ENCODE results near the gene ATRAID. TPM values are rescaled to one million over a fixed set of nuclear protein-coding genes. Genes with fewer than 3 reads are reported as not detected.

Gene ATRAID
- total RNA-seq, 1 experiment from 2014 or later: 97.2 TPM

DNA sequence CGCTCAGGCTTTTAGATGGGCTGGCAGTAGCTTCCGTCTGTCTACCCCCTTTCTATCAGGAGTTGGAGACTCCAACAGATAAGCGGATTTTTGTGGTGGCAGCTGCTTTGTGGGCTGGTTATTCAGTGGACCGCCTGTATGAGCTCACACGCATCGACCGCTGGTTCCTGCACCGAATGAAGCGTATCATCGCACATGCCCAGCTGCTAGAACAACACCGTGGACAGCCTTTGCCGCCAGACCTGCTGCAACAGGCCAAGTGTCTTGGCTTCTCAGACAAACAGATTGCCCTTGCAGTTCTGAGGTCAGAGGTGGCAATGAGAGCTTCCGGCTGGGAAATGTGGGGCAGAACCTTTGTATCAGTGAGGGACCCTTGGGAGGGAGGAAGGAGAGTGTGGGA is 20.1 kb downstream of the ATRAID start:
- POLR2A ChIA-PET: no interaction called here
- no peak for DNase-seq (ENCODE audit: low spot score)
- Mint-ChIP-seq H3K27ac (no peak overlapping the region), H3K36me3 (peaks cover 86% of the 10 kb centered on the region), H3K4me3 (no peak overlapping the region), H3K9me3 (no peaks in the 10 kb centered on the region), H3K4me1 (no peaks in the 10 kb centered on the region), H3K27me3 (ENCODE audit: low read depth) (no peaks in the 10 kb centered on the region)
- CTCF ChIA-PET: no interaction called here
- ATAC-seq: no peak
- TF ChIP-seq ZNF138 (CRISPR knock-in tag; conservative IDR thresholded peaks at IDR 0.05) (no peak), E2F4 (CRISPR knock-in tag; IDR thresholded peaks at IDR 0.05; ENCODE audit: borderline replicate concordance, low read depth) (no peak), TEAD4 (CRISPR knock-in tag; IDR thresholded peaks at IDR 0.05) (no peak), ZBTB21 (CRISPR knock-in tag; IDR thresholded peaks at IDR 0.05; ENCODE audit: borderline replicate concordance) (no peak), USF1 (CRISPR knock-in tag; IDR thresholded peaks at IDR 0.05) (no peak), NFE2L1 (CRISPR knock-in tag; IDR thresholded peaks at IDR 0.05) (no peak)
- TF ChIP-seq, protein P1, sequence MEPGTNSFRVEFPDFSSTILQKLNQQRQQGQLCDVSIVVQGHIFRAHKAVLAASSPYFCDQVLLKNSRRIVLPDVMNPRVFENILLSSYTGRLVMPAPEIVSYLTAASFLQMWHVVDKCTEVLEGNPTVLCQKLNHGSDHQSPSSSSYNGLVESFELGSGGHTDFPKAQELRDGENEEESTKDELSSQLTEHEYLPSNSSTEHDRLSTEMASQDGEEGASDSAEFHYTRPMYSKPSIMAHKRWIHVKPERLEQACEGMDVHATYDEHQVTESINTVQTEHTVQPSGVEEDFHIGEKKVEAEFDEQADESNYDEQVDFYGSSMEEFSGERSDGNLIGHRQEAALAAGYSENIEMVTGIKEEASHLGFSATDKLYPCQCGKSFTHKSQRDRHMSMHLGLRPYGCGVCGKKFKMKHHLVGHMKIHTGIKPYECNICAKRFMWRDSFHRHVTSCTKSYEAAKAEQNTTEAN (CRISPR knock-in tag; IDR thresholded peaks at IDR 0.05): no peak

- ATAC-seq (no peak), DNase-seq (ENCODE audit: low spot score) (no peak)
- Mint-ChIP-seq H3K4me1 (no peaks in the 10 kb centered on the region), H3K27ac (no peak overlapping the region), H3K27me3 (ENCODE audit: low read depth) (no peaks in the 10 kb centered on the region), H3K4me3 (no peak overlapping the region), H3K9me3 (no peaks in the 10 kb centered on the region), H3K36me3 (peaks cover 86% of the 10 kb centered on the region)
- CTCF ChIA-PET: no interaction called here
- POLR2A ChIA-PET: no interaction called here
- TF ChIP-seq, protein P2, sequence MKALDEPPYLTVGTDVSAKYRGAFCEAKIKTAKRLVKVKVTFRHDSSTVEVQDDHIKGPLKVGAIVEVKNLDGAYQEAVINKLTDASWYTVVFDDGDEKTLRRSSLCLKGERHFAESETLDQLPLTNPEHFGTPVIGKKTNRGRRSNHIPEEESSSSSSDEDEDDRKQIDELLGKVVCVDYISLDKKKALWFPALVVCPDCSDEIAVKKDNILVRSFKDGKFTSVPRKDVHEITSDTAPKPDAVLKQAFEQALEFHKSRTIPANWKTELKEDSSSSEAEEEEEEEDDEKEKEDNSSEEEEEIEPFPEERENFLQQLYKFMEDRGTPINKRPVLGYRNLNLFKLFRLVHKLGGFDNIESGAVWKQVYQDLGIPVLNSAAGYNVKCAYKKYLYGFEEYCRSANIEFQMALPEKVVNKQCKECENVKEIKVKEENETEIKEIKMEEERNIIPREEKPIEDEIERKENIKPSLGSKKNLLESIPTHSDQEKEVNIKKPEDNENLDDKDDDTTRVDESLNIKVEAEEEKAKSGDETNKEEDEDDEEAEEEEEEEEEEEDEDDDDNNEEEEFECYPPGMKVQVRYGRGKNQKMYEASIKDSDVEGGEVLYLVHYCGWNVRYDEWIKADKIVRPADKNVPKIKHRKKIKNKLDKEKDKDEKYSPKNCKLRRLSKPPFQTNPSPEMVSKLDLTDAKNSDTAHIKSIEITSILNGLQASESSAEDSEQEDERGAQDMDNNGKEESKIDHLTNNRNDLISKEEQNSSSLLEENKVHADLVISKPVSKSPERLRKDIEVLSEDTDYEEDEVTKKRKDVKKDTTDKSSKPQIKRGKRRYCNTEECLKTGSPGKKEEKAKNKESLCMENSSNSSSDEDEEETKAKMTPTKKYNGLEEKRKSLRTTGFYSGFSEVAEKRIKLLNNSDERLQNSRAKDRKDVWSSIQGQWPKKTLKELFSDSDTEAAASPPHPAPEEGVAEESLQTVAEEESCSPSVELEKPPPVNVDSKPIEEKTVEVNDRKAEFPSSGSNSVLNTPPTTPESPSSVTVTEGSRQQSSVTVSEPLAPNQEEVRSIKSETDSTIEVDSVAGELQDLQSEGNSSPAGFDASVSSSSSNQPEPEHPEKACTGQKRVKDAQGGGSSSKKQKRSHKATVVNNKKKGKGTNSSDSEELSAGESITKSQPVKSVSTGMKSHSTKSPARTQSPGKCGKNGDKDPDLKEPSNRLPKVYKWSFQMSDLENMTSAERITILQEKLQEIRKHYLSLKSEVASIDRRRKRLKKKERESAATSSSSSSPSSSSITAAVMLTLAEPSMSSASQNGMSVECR (CRISPR knock-in tag; IDR thresholded peaks at IDR 0.05; ENCODE audit: borderline replicate concordance): no peak
- TF ChIP-seq FOXP4 (CRISPR knock-in tag; IDR thresholded peaks at IDR 0.05) (no peak), CREB1 (CRISPR knock-in tag; IDR thresholded peaks at IDR 0.05) (no peak), E2F4 (CRISPR knock-in tag; IDR thresholded peaks at IDR 0.05; ENCODE audit: borderline replicate concordance, low read depth) (no peak), USF1 (CRISPR knock-in tag; IDR thresholded peaks at IDR 0.05) (no peak), ZNF512 (CRISPR knock-in tag; IDR thresholded peaks at IDR 0.05; ENCODE audit: borderline replicate concordance) (no peak), NR2C2 (CRISPR knock-in tag; IDR thresholded peaks at IDR 0.05) (no peak), TEAD1 (CRISPR knock-in tag; IDR thresholded peaks at IDR 0.05) (no peak), PRRX2 (CRISPR knock-in tag; IDR thresholded peaks at IDR 0.05) (no peak), JAZF1 (CRISPR knock-in tag; IDR thresholded peaks at IDR 0.05) (no peak), ZNF423 (CRISPR knock-in tag; IDR thresholded peaks at IDR 0.05) (no peak), AFF4 (CRISPR knock-in tag; IDR thresholded peaks at IDR 0.05; ENCODE audit: borderline replicate concordance) (no peak)
Measured at GRCh38 chr2:27233341-27233740, 21.5 kb downstream of the ATRAID start.
